ENCODE data around the gene PRRT4. TPM values are rescaled to one million over a fixed set of nuclear protein-coding genes. Genes with fewer than 3 reads are reported as not detected.

PRRT4 gene
- total and polyA plus RNA-seq, 4 donors = 0.13 to 0.14 TPM; not detected in 2

GRCh38 chr7:128311013-128311412 lies 50.5 kb downstream of the PRRT4 start (continued):
- TF ChIP-seq, protein P1, sequence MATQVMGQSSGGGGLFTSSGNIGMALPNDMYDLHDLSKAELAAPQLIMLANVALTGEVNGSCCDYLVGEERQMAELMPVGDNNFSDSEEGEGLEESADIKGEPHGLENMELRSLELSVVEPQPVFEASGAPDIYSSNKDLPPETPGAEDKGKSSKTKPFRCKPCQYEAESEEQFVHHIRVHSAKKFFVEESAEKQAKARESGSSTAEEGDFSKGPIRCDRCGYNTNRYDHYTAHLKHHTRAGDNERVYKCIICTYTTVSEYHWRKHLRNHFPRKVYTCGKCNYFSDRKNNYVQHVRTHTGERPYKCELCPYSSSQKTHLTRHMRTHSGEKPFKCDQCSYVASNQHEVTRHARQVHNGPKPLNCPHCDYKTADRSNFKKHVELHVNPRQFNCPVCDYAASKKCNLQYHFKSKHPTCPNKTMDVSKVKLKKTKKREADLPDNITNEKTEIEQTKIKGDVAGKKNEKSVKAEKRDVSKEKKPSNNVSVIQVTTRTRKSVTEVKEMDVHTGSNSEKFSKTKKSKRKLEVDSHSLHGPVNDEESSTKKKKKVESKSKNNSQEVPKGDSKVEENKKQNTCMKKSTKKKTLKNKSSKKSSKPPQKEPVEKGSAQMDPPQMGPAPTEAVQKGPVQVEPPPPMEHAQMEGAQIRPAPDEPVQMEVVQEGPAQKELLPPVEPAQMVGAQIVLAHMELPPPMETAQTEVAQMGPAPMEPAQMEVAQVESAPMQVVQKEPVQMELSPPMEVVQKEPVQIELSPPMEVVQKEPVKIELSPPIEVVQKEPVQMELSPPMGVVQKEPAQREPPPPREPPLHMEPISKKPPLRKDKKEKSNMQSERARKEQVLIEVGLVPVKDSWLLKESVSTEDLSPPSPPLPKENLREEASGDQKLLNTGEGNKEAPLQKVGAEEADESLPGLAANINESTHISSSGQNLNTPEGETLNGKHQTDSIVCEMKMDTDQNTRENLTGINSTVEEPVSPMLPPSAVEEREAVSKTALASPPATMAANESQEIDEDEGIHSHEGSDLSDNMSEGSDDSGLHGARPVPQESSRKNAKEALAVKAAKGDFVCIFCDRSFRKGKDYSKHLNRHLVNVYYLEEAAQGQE (IDR thresholded peaks at IDR 0.05) = no peak
- TF ChIP-seq YY1 (IDR thresholded peaks at IDR 0.05) (no peak), RAD21 (IDR thresholded peaks at IDR 0.05) (no peak), HNF4G (IDR thresholded peaks at IDR 0.05) (no peak), HNF4A (conservative IDR thresholded peaks at IDR 0.05) (no peak), FOXA1 (IDR thresholded peaks at IDR 0.05) (no peak), TAF1 (conservative IDR thresholded peaks at IDR 0.05) (no peak), EGR1 (IDR thresholded peaks at IDR 0.05; ENCODE audit: low read depth in 2 of 2) (no peak)
- TF ChIP-seq, protein P2, sequence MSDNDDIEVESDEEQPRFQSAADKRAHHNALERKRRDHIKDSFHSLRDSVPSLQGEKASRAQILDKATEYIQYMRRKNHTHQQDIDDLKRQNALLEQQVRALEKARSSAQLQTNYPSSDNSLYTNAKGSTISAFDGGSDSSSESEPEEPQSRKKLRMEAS (IDR thresholded peaks at IDR 0.05) = no peak

DNA sequence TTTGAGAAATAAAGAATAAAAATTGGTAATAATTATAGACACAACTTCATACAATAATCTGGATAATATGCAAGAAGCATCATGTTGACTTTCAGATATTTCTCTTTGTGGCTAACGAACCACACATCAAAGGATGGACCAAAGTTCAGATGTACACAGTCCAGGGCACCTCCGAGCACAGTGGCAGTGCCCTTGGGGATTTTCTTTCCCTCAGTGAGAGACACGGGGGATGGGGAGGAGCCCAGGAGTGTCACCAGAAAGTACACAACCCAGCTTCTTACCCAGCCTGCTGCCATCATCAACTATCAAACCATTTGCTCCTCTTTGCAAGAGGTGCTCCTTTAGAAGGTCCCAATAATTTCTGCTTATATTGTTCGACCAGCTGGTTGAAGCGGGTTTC lies 51.0 kb downstream of the PRRT4 start:
- no peak for TF ChIP-seq RAD21 (IDR thresholded peaks at IDR 0.05)
- peak; percentile 63 to 89 for TF ChIP-seq HNF4A (conservative IDR thresholded peaks at IDR 0.05)
- TF ChIP-seq HNF4G (IDR thresholded peaks at IDR 0.05) = peak; percentile 23
- Histone ChIP-seq H3K36me3 (ENCODE audit: control insufficient read depth in 4 of 4, insufficient read depth in 3 of 4, low read depth in 1 of 4, low read length in 3 of 4) (peaks cover 19 to 83% (median 61%) of the 10 kb centered on the region in 4 donors), H3K9ac (ENCODE audit: low read depth in 1 of 2, low read length in 2 of 2) (no peak overlapping the region), H3K27ac (ENCODE audit: low read depth in 1 of 2, low read length in 2 of 2) (no peak overlapping the region), H3K4me1 (ENCODE audit: control insufficient read depth in 4 of 4, insufficient read depth in 4 of 4, low read length in 3 of 4) (no peaks in the 10 kb centered on the region), H3K27me3 (ENCODE audit: control insufficient read depth in 4 of 4, insufficient read depth in 4 of 4, low read length in 3 of 4) (no peaks in the 10 kb centered on the region), H3K9me3 (ENCODE audit: control insufficient read depth in 4 of 4, low read length in 3 of 4) (no peaks in the 10 kb centered on the region), H3K4me3 (ENCODE audit: low read depth in 1 of 3, low read length in 3 of 3) (no peak overlapping the region)
- no peak for DNase-seq (ENCODE audit: low spot score)
- WGBS = 59% methylated on average over 5 of the region's 5 CpGs

GRCh38 chr7:128309976-128310375 lies 51.5 kb downstream of the PRRT4 start:
- Histone ChIP-seq H3K36me3 (ENCODE audit: control insufficient read depth in 4 of 4, insufficient read depth in 3 of 4, low read depth in 1 of 4, low read length in 3 of 4) (peaks cover 18 to 80% (median 59%) of the 10 kb centered on the region in 4 donors), H3K9me3 (ENCODE audit: control insufficient read depth in 4 of 4, low read length in 3 of 4) (no peaks in the 10 kb centered on the region), H3K4me3 (ENCODE audit: low read depth in 1 of 3, low read length in 3 of 3) (no peak overlapping the region), H3K27me3 (ENCODE audit: control insufficient read depth in 4 of 4, insufficient read depth in 4 of 4, low read length in 3 of 4) (no peaks in the 10 kb centered on the region), H3K9ac (ENCODE audit: low read depth in 1 of 2, low read length in 2 of 2) (no peak overlapping the region), H3K4me1 (ENCODE audit: control insufficient read depth in 4 of 4, insufficient read depth in 4 of 4, low read length in 3 of 4) (no peaks in the 10 kb centered on the region), H3K27ac (ENCODE audit: low read depth in 1 of 2, low read length in 2 of 2) (no peak overlapping the region)
- no peak for DNase-seq (ENCODE audit: low spot score)
- 95% methylated on average over 5 of the region's 5 CpGs for WGBS
- no peak for TF ChIP-seq TAF1 (conservative IDR thresholded peaks at IDR 0.05)

GRCh38 chr7:128309124-128309523 lies 52.4 kb downstream of the PRRT4 start:
- H3K4me1 ChIP-seq (ENCODE audit: control insufficient read depth in 4 of 4, insufficient read depth in 4 of 4, low read length in 3 of 4) = no peaks in the 10 kb centered on the region
- no peak for TF ChIP-seq YY1 (IDR thresholded peaks at IDR 0.05)
- TF ChIP-seq GABPA (IDR thresholded peaks at IDR 0.05 in 1 of 2, conservative IDR thresholded peaks at IDR 0.05 in 1 of 2) = no peak
- no peak for TF ChIP-seq RXRA (IDR thresholded peaks at IDR 0.05)
- TF ChIP-seq NR2F2 (IDR thresholded peaks at IDR 0.05) = no peak
- TF ChIP-seq, protein P3, sequence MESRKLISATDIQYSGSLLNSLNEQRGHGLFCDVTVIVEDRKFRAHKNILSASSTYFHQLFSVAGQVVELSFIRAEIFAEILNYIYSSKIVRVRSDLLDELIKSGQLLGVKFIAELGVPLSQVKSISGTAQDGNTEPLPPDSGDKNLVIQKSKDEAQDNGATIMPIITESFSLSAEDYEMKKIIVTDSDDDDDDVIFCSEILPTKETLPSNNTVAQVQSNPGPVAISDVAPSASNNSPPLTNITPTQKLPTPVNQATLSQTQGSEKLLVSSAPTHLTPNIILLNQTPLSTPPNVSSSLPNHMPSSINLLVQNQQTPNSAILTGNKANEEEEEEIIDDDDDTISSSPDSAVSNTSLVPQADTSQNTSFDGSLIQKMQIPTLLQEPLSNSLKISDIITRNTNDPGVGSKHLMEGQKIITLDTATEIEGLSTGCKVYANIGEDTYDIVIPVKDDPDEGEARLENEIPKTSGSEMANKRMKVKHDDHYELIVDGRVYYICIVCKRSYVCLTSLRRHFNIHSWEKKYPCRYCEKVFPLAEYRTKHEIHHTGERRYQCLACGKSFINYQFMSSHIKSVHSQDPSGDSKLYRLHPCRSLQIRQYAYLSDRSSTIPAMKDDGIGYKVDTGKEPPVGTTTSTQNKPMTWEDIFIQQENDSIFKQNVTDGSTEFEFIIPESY (IDR thresholded peaks at IDR 0.05) = no peak
- TF ChIP-seq HNF4G (IDR thresholded peaks at IDR 0.05) = no peak
- TF ChIP-seq CTCF (IDR thresholded peaks at IDR 0.05; ENCODE audit: low read depth, low read length, missing input control) = no peak
- TF ChIP-seq, protein P1 (IDR thresholded peaks at IDR 0.05) = no peak
- no peak for TF ChIP-seq RAD21 (IDR thresholded peaks at IDR 0.05)
- TF ChIP-seq HNF4A (conservative IDR thresholded peaks at IDR 0.05) = no peak

More at GRCh38 chr7:128309124-128309523, 52.4 kb downstream of the PRRT4 start:
- no peak overlapping the region for H3K27ac ChIP-seq (ENCODE audit: low read depth in 1 of 2, low read length in 2 of 2)
- peaks cover 12 to 76% (median 55%) of the 10 kb centered on the region in 4 donors for H3K36me3 ChIP-seq (ENCODE audit: control insufficient read depth in 4 of 4, insufficient read depth in 3 of 4, low read depth in 1 of 4, low read length in 3 of 4)
- no peaks in the 10 kb centered on the region for H3K27me3 ChIP-seq (ENCODE audit: control insufficient read depth in 4 of 4, insufficient read depth in 4 of 4, low read length in 3 of 4)
- no peak overlapping the region for H3K4me3 ChIP-seq (ENCODE audit: low read depth in 1 of 3, low read length in 3 of 3)
- WGBS = 87% methylated on average over 6 of the region's 6 CpGs
- H3K9me3 ChIP-seq (ENCODE audit: control insufficient read depth in 4 of 4, low read length in 3 of 4) = no peaks in the 10 kb centered on the region
- no peak overlapping the region for H3K9ac ChIP-seq (ENCODE audit: low read depth in 1 of 2, low read length in 2 of 2)
- no peak for DNase-seq (ENCODE audit: low spot score)

Measured in liver (tissue), 9 donors.